Measurements from ENCODE around the gene WDR59. TPM values are rescaled to one million over a fixed set of nuclear protein-coding genes. Genes with fewer than 3 reads are reported as not detected.

Gene WDR59
- total and polyA plus RNA-seq, 2 of the 4 experiments (the other 2 are of a cell fraction), result 29.4 to 44.6 TPM

DNA sequence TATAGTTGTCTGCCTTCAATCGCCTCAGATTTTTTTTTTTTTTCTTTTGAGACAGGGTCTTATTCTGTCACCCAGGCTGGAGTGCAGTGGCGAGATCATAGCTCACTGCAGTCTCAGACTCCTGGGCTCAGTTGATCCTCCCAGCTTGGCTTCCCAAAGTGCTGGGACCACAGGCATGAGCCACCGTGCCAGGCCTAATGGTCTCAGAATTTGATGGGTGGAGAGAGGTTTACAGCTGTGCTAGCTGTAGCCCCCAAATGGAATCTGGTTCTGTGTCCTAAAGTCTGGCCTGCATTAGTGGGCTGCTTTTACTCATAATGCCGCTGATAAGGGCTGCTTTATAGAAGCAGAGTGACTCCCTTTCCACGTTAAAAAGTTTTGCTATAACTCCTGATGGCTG is 19.0 kb upstream of the WDR59 start:
- no peak overlapping the region for H3K4me2 ChIP-seq (ENCODE audit: low read depth, low read length)
- no peaks in the 10 kb centered on the region for H3K9me3 ChIP-seq (ENCODE audit: control insufficient read depth, insufficient read depth, low read length)
- dilution Hi-C loops (cut with HindIII; ENCODE audit: low sequenced_read_pairs, unreplicated experiment), result no loop called here
- TF ChIP-seq CEBPB (IDR thresholded peaks at IDR 0.05; ENCODE audit: low read depth, low read length) (no peak), FOS (IDR thresholded peaks at IDR 0.05; ENCODE audit: low read depth, low read length) (no peak), CTCF (conservative IDR thresholded peaks at IDR 0.05; ENCODE audit: low read depth, low read length) (no peak), RFX5 (IDR thresholded peaks at IDR 0.05; ENCODE audit: low read depth, low read length) (no peak), ELK1 (IDR thresholded peaks at IDR 0.05; ENCODE audit: borderline replicate concordance, low read depth, low read length) (no peak), RCOR1 (IDR thresholded peaks at IDR 0.05; ENCODE audit: insufficient replicate concordance, low read length) (no peak), BHLHE40 (IDR thresholded peaks at IDR 0.05; ENCODE audit: low read depth, low read length) (no peak), RAD21 (IDR thresholded peaks at IDR 0.05; ENCODE audit: low read length) (no peak), SMC3 (IDR thresholded peaks at IDR 0.05; ENCODE audit: low read depth, low read length) (no peak), POLR2A (IDR thresholded peaks at IDR 0.05; ENCODE audit: low read depth, low read length) (no peak), MAFK (IDR thresholded peaks at IDR 0.05; ENCODE audit: low read depth, low read length) (no peak), CHD1 (IDR thresholded peaks at IDR 0.05; ENCODE audit: low read depth, low read length) (no peak), MXI1 (IDR thresholded peaks at IDR 0.05; ENCODE audit: borderline replicate concordance, low read depth, low read length) (no peak)
- H3K27me3 ChIP-seq (ENCODE audit: control insufficient read depth, insufficient read depth, low read length), result no peaks in the 10 kb centered on the region
- H3K18ac ChIP-seq (ENCODE audit: low read depth, low read length), result no peak overlapping the region
- H3K23ac ChIP-seq (ENCODE audit: low read depth, low read length), result no peak overlapping the region
- H3K4me1 ChIP-seq (ENCODE audit: control insufficient read depth, insufficient read depth, low read length), result peaks cover 10% of the 10 kb centered on the region
- H2BK5ac ChIP-seq (ENCODE audit: low read depth, low read length, poor library complexity, severe bottlenecking), result no peak overlapping the region
- H2AFZ ChIP-seq (replicated peaks; ENCODE audit: low read length, poor library complexity), result no peak overlapping the region
- H2AK9ac ChIP-seq (replicated peaks; ENCODE audit: low read depth, low read length, poor library complexity), result no peak overlapping the region
- H3K4ac ChIP-seq (ENCODE audit: low read depth, low read length), result no peak overlapping the region
- no peak overlapping the region for H3K27ac ChIP-seq (ENCODE audit: insufficient read depth, low read length)
- H4K8ac ChIP-seq (ENCODE audit: low read depth in 2 of 2, low read length in 2 of 2), result no peak overlapping the region
- POLR2A ChIA-PET (ENCODE audit: unreplicated experiment), result no interaction called here
- BruUV-seq (replicated peaks), result no TSS peak
- H3K36me3 ChIP-seq (ENCODE audit: control insufficient read depth, insufficient read depth, low read length), result peaks cover 4% of the 10 kb centered on the region; the same call in 1 of the 2 replicates
- no peak overlapping the region for H2AK5ac ChIP-seq (ENCODE audit: low read depth, low read length)
- H2BK15ac ChIP-seq (ENCODE audit: low read depth, low read length), result no peak overlapping the region
- no peak overlapping the region for H4K5ac ChIP-seq (ENCODE audit: low read depth, low read length)
- no peak for ATAC-seq (ENCODE audit: low read depth)
- H4K20me1 ChIP-seq (ENCODE audit: insufficient read depth, low read length), result peaks cover 64% of the 10 kb centered on the region
- no peak for DNase-seq
- H2BK20ac ChIP-seq (ENCODE audit: low read depth, low read length), result no peak overlapping the region
- H3K79me1 ChIP-seq (ENCODE audit: low read depth in 1 of 2, low read length in 2 of 2), result peaks cover 52 to 80% of the 10 kb centered on the region in 2 experiments
- H3K14ac ChIP-seq (replicated peaks; ENCODE audit: low read depth, low read length), result no peak overlapping the region
- H4K91ac ChIP-seq (ENCODE audit: insufficient read depth, low read depth, low read length), result no peak overlapping the region
- CTCF ChIA-PET, result no interaction called here
- H3K4me3 ChIP-seq (ENCODE audit: insufficient read depth, low read depth, low read length), result no peak overlapping the region
- no peak overlapping the region for H3K56ac ChIP-seq (ENCODE audit: extremely low read depth, insufficient read depth, low read length)
- H2BK120ac ChIP-seq (ENCODE audit: low read depth, low read length), result no peak overlapping the region
- 80% methylated on average over 2 of the region's 5 CpGs; no CpG with 5 or more reads in 1 of the 2 experiments for WGBS, 2 experiments (ENCODE audit: extremely low coverage in 2 of 2, insufficient read length in 1 of 2)
- in situ Hi-C loops (cut with MboI; ENCODE audit: low sequenced_read_pairs), result loop anchor here (5.0 kb wide), 1 partner anchor 103 kb away; no protein-coding TSS in a partner anchor
- H3K9me1 ChIP-seq (ENCODE audit: insufficient read depth, low read length), result peaks cover 11% of the 10 kb centered on the region
- no peak overlapping the region for H3K9ac ChIP-seq (ENCODE audit: low read depth, low read length)
- intact Hi-C loops (cut with micrococcal nuclease), result no loop called here

Data from IMR-90 (cell line).